Neural crest cell (in vitro differentiated cells): ENCODE measurements around the gene CCDC121. TPM values are rescaled to one million over a fixed set of nuclear protein-coding genes. Genes with fewer than 3 reads are reported as not detected.

Source experiments
- DNase-seq: peaks from one replicate; pipeline ENCODE4 v3.0.0; 2021; ENCODE audit warnings: low read depth, mixed read lengths, low spot score
- H3K27ac Mint-ChIP-seq: one replicate; pipeline ENCODE4 v1.8.0; 2021; ENCODE audit warnings: mild to moderate bottlenecking, mixed read lengths; ENCODE audit not compliant: unreplicated experiment
- H3K27me3 Mint-ChIP-seq: 2 replicates; pipeline ENCODE4 v1.8.0; 2021; ENCODE audit warnings: low read depth, mild to moderate bottlenecking, mixed read lengths
- H3K36me3 Mint-ChIP-seq: 2 replicates; pipeline ENCODE4 v1.8.0; 2021; ENCODE audit warnings: low read depth, mild to moderate bottlenecking, mixed read lengths
- H3K4me1 Mint-ChIP-seq: 2 replicates; pipeline ENCODE4 v1.8.0; 2021; ENCODE audit warnings: mixed read lengths
- H3K4me3 Mint-ChIP-seq: one replicate; pipeline ENCODE4 v1.8.0; 2021; ENCODE audit warnings: mild to moderate bottlenecking, mixed read lengths
- H3K9me3 Mint-ChIP-seq: 2 replicates; pipeline ENCODE4 v1.8.0; 2021; ENCODE audit warnings: mixed read lengths
- CTCF ChIP-seq: fragments of 200-600 bp; sonication (generic); conservative IDR thresholded peaks from 2 replicates; pipeline ENCODE4 v1.5.0; 2021; ENCODE audit warnings: antibody characterized with exemption, mild to moderate bottlenecking
- total RNA-seq: library from RNA; stranded (reverse); gene quantifications from 2 replicates; pipeline ENCODE4 v1.2.1, GENCODE V29; 2021

CCDC121 gene
- total RNA-seq, 1 donor from 2014 or later = 6.0 TPM

DNA sequence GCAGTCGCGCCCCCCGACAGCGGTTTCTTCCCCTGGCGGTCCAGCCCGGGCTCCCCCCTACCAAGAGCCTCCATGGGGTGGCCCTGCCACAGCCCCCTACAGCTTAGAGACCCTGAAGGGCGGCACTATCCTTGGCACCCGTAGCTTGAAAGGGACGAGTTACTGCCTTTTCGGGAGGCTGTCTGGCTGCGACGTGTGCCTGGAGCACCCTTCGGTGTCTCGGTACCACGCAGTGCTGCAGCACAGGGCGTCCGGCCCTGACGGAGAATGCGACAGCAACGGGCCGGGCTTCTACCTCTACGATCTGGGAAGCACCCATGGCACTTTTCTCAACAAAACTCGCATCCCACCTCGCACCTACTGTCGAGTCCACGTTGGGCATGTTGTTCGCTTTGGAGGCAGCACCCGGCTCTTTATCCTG lies 35.4 kb upstream of the CCDC121 start:
- peaks cover 7% of the 10 kb centered on the region for H3K36me3 Mint-ChIP-seq
- no peaks in the 10 kb centered on the region for H3K27me3 Mint-ChIP-seq
- H3K9me3 Mint-ChIP-seq = no peaks in the 10 kb centered on the region
- H3K27ac Mint-ChIP-seq = no peak overlapping the region
- peak overlapping the region; percentile 100 for H3K4me3 Mint-ChIP-seq
- H3K4me1 Mint-ChIP-seq = peaks cover 30% of the 10 kb centered on the region
- no peak for TF ChIP-seq CTCF
- DNase-seq = no peak

- TF ChIP-seq CTCF = no peak
- Mint-ChIP-seq H3K27ac (peak within 1 kb of the TSS; percentile 100), H3K4me3 (peak within 1 kb of the TSS; percentile 100), H3K4me1 (peaks cover 30% of the 10 kb centered on the region), H3K36me3 (peaks cover 7% of the 10 kb centered on the region), H3K27me3 (no peaks in the 10 kb centered on the region), H3K9me3 (no peaks in the 10 kb centered on the region)
- peak; percentile 69 for DNase-seq
These were observed 34.7 kb upstream of the CCDC121 start, which contains the start of the genes SLC4A1AP and SUPT7L for GRCh38 chr2:27663285-27664153. SLC4A1AP (plus strand) TSS chr2:27663889; CDS start chr2:27663915, 26 bp downstream. SUPT7L (minus strand) TSS chr2:27663614; CDS start chr2:27662192, 1,422 bp downstream.

DNA sequence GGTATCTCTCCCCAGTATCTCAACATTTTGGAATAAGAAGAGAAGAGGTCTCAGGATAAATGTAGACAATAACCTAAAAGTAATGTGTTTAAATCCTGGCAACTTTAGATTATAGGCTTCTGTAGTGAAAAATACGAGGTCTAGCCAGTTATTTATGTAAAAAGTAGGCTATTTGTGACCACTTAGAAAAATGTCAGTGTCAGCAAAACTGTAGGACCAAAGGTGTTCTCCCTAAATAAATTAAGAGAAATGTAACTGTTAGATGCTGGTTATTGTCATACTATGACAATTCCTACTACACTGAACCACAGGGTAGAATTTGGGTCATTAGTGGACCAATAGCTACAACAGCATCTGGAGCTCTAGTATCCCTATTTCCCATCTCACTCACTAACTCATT lies 32.6 kb upstream of the CCDC121 start:
- H3K27me3 Mint-ChIP-seq = no peaks in the 10 kb centered on the region
- no peaks in the 10 kb centered on the region for H3K9me3 Mint-ChIP-seq
- H3K27ac Mint-ChIP-seq = no peak overlapping the region
- H3K4me1 Mint-ChIP-seq = peaks cover 30% of the 10 kb centered on the region
- TF ChIP-seq CTCF = no peak
- H3K4me3 Mint-ChIP-seq = peak overlapping the region; percentile 100
- no peak for DNase-seq
- H3K36me3 Mint-ChIP-seq = peaks cover 10% of the 10 kb centered on the region

DNA sequence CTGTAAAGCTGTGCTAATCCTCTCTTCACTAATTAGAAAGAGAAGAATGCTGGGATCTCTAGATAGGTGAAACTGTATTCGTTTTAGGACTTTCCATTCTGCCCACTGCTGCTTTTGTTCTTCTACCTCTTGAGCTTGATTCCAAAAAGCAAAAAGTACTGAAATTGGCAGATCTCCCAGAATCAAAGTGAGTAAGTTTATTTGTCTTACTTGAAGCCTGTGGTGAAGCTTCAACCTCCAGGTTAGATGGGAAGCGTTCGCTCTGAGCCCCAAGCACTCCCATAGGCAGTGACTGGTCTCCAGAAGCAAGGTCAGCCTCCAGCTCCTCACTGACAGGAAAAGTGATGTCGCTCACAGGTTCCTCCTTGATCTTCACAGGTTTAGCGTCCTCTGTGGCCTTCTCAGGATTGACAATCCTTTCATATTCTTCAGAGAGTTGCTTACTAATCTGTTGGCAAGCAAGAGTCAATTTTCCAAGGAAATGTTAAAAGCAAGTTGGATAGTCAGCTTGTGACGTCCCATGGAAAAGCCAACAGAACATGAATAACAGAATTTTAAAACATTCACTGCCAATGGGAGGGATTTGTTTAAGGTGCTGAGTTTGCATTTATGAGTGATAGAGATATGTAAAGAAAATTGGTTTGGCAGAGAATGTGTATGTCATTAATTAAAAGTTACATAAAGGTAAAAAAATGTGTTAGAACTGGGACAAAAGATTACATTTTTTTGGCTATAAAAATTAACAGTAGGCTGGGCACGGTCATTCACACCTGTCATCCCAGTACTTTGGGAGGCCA lies 26.5 kb upstream of the CCDC121 start:
- H3K36me3 Mint-ChIP-seq = peaks cover 12% of the 10 kb centered on the region
- no peaks in the 10 kb centered on the region for H3K4me1 Mint-ChIP-seq
- no peak for DNase-seq
- no peaks in the 10 kb centered on the region for H3K27me3 Mint-ChIP-seq
- no peak overlapping the region for H3K27ac Mint-ChIP-seq
- no peaks in the 10 kb centered on the region for H3K9me3 Mint-ChIP-seq
- TF ChIP-seq CTCF = no peak
- no peak overlapping the region for H3K4me3 Mint-ChIP-seq

GRCh38 chr2:27653397-27653796 lies 24.6 kb upstream of the CCDC121 start:
- H3K9me3 Mint-ChIP-seq = no peaks in the 10 kb centered on the region
- no peak for TF ChIP-seq CTCF
- no peak overlapping the region for H3K27ac Mint-ChIP-seq
- no peaks in the 10 kb centered on the region for H3K4me1 Mint-ChIP-seq
- no peak for DNase-seq
- peaks cover 17% of the 10 kb centered on the region for H3K36me3 Mint-ChIP-seq
- H3K4me3 Mint-ChIP-seq = no peak overlapping the region
- no peaks in the 10 kb centered on the region for H3K27me3 Mint-ChIP-seq
